Uterus (tissue), 4 donors: ENCODE results near the gene ITGB4. TPM values are rescaled to one million over a fixed set of nuclear protein-coding genes. Genes with fewer than 3 reads are reported as not detected.

Experiments used
- DNase-seq, 2 donors: peaks; one replicate each; pipeline ENCODE4 v3.0.0-alpha.2; 2019 to 2020
- H3K27ac ChIP-seq, 2 donors: fragments of 200-600 bp; sonication (generic); 1 replicate in 1 of 2; 2 replicates in 1 of 2; pipeline ENCODE4 v1.5.1; 2016 to 2018
- H3K27me3 ChIP-seq, 2 donors: fragments of 200-600 bp; sonication (generic); one replicate each; pipeline ENCODE4 v1.5.1; 2018 to 2019; ENCODE audit warnings: control low read depth in 1 of 2
- H3K36me3 ChIP-seq, 2 donors: fragments of 200-600 bp; sonication (generic); one replicate each; pipeline ENCODE4 v1.5.1; 2019; ENCODE audit warnings: control low read depth in 1 of 2
- H3K4me1 ChIP-seq, 2 donors: fragments of 200-600 bp; sonication (generic); one replicate each; pipeline ENCODE4 v1.5.1; 2018 to 2019; ENCODE audit warnings: control low read depth in 1 of 2
- H3K4me3 ChIP-seq, 2 donors: fragments of 200-600 bp; sonication (generic); 1 replicate in 1 of 2; 2 replicates in 1 of 2; pipeline ENCODE4 v1.5.1; 2018 to 2019; ENCODE audit warnings: mild to moderate bottlenecking in 1 of 2
- H3K9me3 ChIP-seq, 2 donors: fragments of 200-600 bp; sonication (generic); one replicate each; pipeline ENCODE4 v1.5.1; 2019; ENCODE audit warnings: control low read depth in 1 of 2
- CTCF ChIP-seq, 4 experiments: fragments of 200-600 bp in 2 of 4; fragments of 450-650 bp in 2 of 4; sonication (generic) in 2 of 4; IDR thresholded peaks; one replicate each; pipeline ENCODE4 v1.5.1; 2016 to 2019; ENCODE audit warnings: antibody characterized with exemption in 4 of 4, mild to moderate bottlenecking in 2 of 4, moderate library complexity in 1 of 4
- POLR2A ChIP-seq, 2 donors: fragments of 450-650 bp; IDR thresholded peaks; one replicate each; pipeline ENCODE4 v1.6.1; 2016; ENCODE audit warnings: antibody characterized with exemption in 2 of 2, mild to moderate bottlenecking in 1 of 2, moderate library complexity in 1 of 2
- intact Hi-C: fragments of 100-400 bp; cut with DNase I; formaldehyde crosslinking; loops from one replicate; pipeline ENCODE4 v1.15.1; 2023; ENCODE audit warnings: low total_unique reads
- total RNA-seq, 4 donors: library from RNA; depleted of rRNA in 3 of 4; stranded (reverse); fragments of >200 nt in 3 of 4; gene quantifications; one replicate each; pipeline versions ENCODE4 v1.1.0 to v1.2.4, GENCODE V29; 2014 to 2023
- donor health status: DM: yes; HTN: yes; CAD: no.

Gene ITGB4
- total RNA-seq, 4 donors from 2014 or later: 38.0 to 100 (median 62.3) TPM

DNA sequence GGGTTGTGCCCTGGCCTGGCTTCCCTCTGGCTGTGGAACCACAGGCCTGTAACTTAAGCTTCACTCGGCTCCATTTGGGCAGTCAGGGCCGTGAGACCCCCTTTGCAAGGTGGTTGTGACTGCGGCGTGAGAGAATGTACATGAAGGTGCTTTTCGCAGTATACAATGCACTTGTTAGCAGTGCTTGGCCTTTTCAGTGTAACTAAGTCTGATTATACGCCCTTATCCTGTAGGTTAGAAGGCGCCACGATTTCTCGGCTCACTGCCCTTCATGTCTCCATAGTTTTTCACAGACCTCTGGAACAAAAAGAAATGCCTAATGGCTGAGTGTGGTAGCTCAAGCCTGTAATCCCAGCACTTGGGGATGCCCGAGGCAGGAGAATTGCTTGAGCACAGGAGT lies 40.8 kb upstream of the ITGB4 start:
- TF ChIP-seq POLR2A (IDR thresholded peaks at IDR 0.05) (no peak), CTCF (IDR thresholded peaks at IDR 0.05) (no peak)
- no peak for DNase-seq
- Histone ChIP-seq H3K4me3 (no peak overlapping the region), H3K27me3 (no peaks in the 10 kb centered on the region), H3K27ac (peak overlapping the region in 1 of 2 donors; percentile 7), H3K4me1 (peaks cover 0 to 9% of the 10 kb centered on the region in 2 donors), H3K9me3 (no peaks in the 10 kb centered on the region), H3K36me3 (no peaks in the 10 kb centered on the region)
- intact Hi-C loops: no loop called here

DNA sequence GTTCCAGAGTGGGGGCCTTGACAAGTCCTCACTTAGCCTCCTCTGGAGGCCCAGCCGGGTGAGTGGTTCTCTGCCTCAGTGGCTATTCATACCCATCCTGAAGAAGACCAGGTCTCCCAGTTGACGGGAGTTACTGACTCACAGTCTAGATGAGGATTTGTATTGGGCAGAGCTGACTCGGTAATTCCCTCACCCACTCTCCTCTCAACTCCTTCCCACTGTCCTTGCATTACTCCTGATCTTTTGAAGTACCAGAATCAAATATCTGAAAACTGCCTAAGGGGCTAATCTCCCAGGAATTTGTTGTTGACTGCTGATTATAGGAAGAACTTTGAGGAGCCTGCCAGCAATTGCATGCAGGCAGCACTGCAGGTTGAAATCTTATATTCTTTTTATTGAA lies 40.0 kb upstream of the ITGB4 start:
- no peaks in the 10 kb centered on the region for H3K9me3 ChIP-seq
- TF ChIP-seq CTCF (IDR thresholded peaks at IDR 0.05): no peak
- no peak for TF ChIP-seq POLR2A (IDR thresholded peaks at IDR 0.05)
- peaks cover 0 to 9% of the 10 kb centered on the region in 2 donors for H3K4me1 ChIP-seq
- intact Hi-C loops: no loop called here
- no peak for DNase-seq
- no peaks in the 10 kb centered on the region for H3K27me3 ChIP-seq
- no peak overlapping the region for H3K27ac ChIP-seq
- H3K36me3 ChIP-seq: no peaks in the 10 kb centered on the region
- no peak overlapping the region for H3K4me3 ChIP-seq

DNA sequence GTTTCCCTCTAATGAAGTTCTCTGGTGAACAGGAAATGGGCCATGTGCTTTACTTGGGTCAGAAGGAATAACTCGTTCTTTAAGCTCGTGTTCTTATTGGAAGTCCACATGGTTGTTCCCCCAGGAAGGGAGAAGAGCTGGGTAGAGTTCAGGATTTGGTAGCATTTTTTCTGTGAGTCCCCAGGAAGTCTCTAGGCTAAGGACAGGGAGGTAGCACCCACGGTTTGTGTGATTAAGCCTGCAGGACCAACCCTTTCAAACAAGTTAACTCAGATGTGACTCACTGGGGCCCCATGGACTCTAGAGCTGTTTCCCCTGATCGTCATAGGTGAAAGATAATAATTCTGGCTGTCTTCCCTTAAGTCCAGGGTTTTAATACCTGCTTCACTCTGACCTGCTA lies 37.7 kb upstream of the ITGB4 start:
- Histone ChIP-seq H3K9me3 (no peaks in the 10 kb centered on the region), H3K4me3 (no peak overlapping the region), H3K27ac (no peak overlapping the region), H3K36me3 (no peaks in the 10 kb centered on the region), H3K4me1 (peaks cover 0 to 9% of the 10 kb centered on the region in 2 donors), H3K27me3 (no peaks in the 10 kb centered on the region)
- DNase-seq: no peak
- TF ChIP-seq POLR2A (IDR thresholded peaks at IDR 0.05) (no peak), CTCF (IDR thresholded peaks at IDR 0.05) (no peak)
- intact Hi-C loops: no loop called here

DNA sequence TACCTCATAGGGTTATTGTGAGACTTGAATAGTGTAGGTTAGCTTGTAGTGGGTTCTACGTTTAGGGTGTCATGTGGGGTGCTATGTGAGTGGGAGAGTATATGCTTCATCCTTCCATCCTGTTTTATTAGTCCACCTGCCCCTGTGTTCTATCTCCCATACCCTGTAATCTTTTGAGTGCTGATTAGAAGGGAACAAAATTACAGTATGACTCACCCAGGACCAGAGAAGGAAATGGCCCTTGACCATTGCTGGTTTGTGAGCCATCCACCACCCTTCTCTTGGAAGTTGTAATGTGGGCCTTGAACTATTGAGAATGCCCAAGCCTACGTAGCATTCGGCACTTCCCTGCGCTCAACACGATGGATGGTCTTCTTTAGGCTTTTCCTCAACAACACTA lies 37.0 kb upstream of the ITGB4 start:
- Histone ChIP-seq H3K9me3 (no peaks in the 10 kb centered on the region), H3K27me3 (no peaks in the 10 kb centered on the region), H3K4me1 (peaks cover 0 to 9% of the 10 kb centered on the region in 2 donors), H3K36me3 (no peaks in the 10 kb centered on the region), H3K4me3 (no peak overlapping the region), H3K27ac (peak overlapping the region in 1 of 2 donors; percentile 10)
- intact Hi-C loops: no loop called here
- no peak for DNase-seq
- TF ChIP-seq CTCF (IDR thresholded peaks at IDR 0.05) (no peak), POLR2A (IDR thresholded peaks at IDR 0.05) (no peak)

DNA sequence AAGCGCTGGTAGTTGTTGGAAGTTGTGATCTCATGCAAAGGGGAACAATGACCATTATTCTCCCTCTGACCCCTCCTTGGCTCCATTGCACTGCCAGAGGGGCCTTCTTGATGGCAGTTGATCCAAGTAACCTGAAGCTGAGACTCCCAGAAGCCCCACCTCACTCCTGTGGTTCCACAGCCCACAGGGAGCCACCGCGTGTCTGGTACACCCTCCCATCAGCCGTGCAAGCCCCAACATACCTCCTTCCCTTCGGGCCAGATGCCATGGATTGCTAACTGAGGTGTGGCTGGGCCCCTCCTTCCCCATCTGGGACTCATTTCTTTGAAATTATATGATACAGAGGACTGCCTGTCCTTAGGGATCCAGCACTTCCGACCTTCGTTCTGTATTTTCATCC lies 36.3 kb upstream of the ITGB4 start:
- no peak for DNase-seq
- Histone ChIP-seq H3K27ac (peak overlapping the region in 1 of 2 donors; percentile 10), H3K36me3 (no peaks in the 10 kb centered on the region), H3K27me3 (no peaks in the 10 kb centered on the region), H3K9me3 (no peaks in the 10 kb centered on the region), H3K4me1 (peaks cover 0 to 9% of the 10 kb centered on the region in 2 donors), H3K4me3 (no peak overlapping the region)
- TF ChIP-seq CTCF (IDR thresholded peaks at IDR 0.05) (no peak), POLR2A (IDR thresholded peaks at IDR 0.05) (no peak)
- intact Hi-C loops: no loop called here
